ENCODE results near the gene EME2. TPM values are rescaled to one million over a fixed set of nuclear protein-coding genes. Genes with fewer than 3 reads are reported as not detected.

EME2 gene
- total and polyA plus RNA-seq, 2 of the 13 experiments (the other 11 are each of a cell fraction or from before 2014, with no cell fraction given) = 4.4 to 7.6 TPM

DNA sequence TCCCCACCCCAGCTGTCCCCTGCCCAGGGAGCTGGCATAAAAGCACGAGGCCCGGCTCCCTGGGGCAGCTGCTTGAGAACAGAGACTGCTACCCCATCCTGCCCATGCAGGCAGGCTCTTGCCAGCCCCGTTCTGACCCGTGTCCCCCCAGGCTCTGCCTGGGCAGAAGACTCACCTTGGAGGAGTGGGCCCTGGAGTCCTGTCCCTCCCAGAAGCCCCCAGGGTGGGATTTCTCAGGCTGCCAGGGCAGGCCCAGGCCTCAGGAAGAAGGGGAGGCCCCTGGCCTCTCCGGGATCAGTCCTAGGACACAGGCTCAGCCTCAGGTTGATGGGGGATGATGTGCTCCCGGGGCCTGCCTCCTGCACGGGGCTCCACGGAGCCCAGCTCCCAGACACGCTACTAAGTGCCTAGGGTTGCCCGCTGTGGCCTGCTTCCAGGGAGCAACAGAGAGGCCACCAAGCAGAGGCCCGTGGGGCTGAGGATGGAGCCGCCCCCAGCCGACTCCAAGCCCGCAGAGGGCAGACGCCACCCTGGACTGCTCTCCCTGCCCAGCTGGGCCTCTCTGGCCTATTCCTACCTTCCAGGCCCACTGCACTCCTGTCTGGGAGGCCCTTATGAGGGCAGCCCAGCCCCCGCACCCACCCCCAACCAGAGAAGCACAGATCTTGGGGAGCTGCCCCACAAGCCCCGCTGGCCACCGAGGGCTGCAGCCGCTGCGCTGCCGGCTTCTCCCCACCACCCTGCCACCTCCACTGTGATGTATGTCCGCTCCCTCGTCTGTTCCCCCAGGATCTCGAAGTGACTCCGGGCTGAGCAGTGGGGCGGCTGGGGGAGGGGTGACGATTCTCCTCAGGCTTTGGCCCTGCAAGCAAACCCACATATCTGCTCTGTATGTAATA, 3.0 kb upstream of the EME2 start:
- Histone ChIP-seq H3K9ac (ENCODE audit: insufficient read depth, low read depth, low read length) (no peak overlapping the region), H3K4me1 (ENCODE audit: insufficient read depth, low read length) (peaks cover 7% of the 10 kb centered on the region), H3K36me3 (replicated peaks in 1 of 2; ENCODE audit: control insufficient read depth in 1 of 2, insufficient read depth in 2 of 2, low read length in 2 of 2) (peaks cover 13 to 24% of the 10 kb centered on the region in 2 experiments; a peak in 4 of 5 replicates), H3K4me3 (replicated peaks in 1 of 3; ENCODE audit: insufficient read depth in 1 of 3, low read depth in 2 of 3, low read length in 3 of 3) (no peak overlapping the region), H2AFZ (ENCODE audit: low read length) (no peak overlapping the region), H3K27me3 (ENCODE audit: control insufficient read depth in 1 of 2, insufficient read depth in 2 of 2, low read length in 2 of 2) (no peaks in the 10 kb centered on the region; a peak in 1 of 5 replicates), H3K79me2 (ENCODE audit: insufficient read depth, low read length) (peaks cover 24% of the 10 kb centered on the region), H3K4me2 (ENCODE audit: low read depth, low read length) (no peak overlapping the region), H3K27ac (ENCODE audit: extremely low read length, insufficient read depth, low read length) (no peak overlapping the region), H4K20me1 (ENCODE audit: insufficient read depth, low read length) (no peaks in the 10 kb centered on the region), H3K9me3 (ENCODE audit: low read length) (no peaks in the 10 kb centered on the region)
- intact Hi-C loops (cut with micrococcal nuclease; ENCODE audit: unreplicated experiment) (loop anchor here (5.0 kb wide), 1 partner anchor 43 kb away; no protein-coding TSS in a partner anchor), in situ Hi-C loops (cut with HindIII; ENCODE audit: extremely low pct_ligation_motif_present, low pct_unique_long_range_greater_than_20kb) (no loop called here)
- ATAC-seq (no peak), DNase-seq (ENCODE audit: low spot score) (no peak), FAIRE-seq (no peak)
- over 99% methylated on average over 11 of the region's 27 CpGs for WGBS (ENCODE audit: low lambda C conversion rate)
- no TSS peak for BruUV-seq (replicated peaks)
- ChIA-PET CTCF (ENCODE audit: low intra/inter-chr PET ratio, low total read pairs) (no interaction called here), POLR2A (interaction anchor here (2.7 kb wide), 1 partner anchor 13 kb away, joined by 7 read pairs; the partner anchor contains the start of genes NUBP2 and SPSB3)
- TF ChIP-seq TIGD3 (CRISPR knock-in tag; IDR thresholded peaks at IDR 0.05; ENCODE audit: borderline replicate concordance) (no peak), ZGPAT (CRISPR knock-in tag; IDR thresholded peaks at IDR 0.05) (no peak), FOXP1 (IDR thresholded peaks at IDR 0.05) (no peak), FOXP1 (CRISPR knock-in tag; IDR thresholded peaks at IDR 0.05) (no peak), KDM2A (CRISPR knock-in tag; IDR thresholded peaks at IDR 0.05; ENCODE audit: borderline replicate concordance, low read depth) (0 out of 2 replicates have a peak, but pooled peaks have one; percentile 20), PRPF4 (IDR thresholded peaks at IDR 0.05; ENCODE audit: low read depth, low read length, poor library complexity, severe bottlenecking) (peak; percentile 31), THYN1 (CRISPR knock-in tag; IDR thresholded peaks at IDR 0.05; ENCODE audit: borderline replicate concordance, low read depth) (no peak), KDM1A (CRISPR knock-in tag; IDR thresholded peaks at IDR 0.05) (no peak), MIER2 (CRISPR knock-in tag; IDR thresholded peaks at IDR 0.05) (no peak), BATF2 (CRISPR knock-in tag; IDR thresholded peaks at IDR 0.05) (no peak), ZNF83 (CRISPR knock-in tag; IDR thresholded peaks at IDR 0.05; ENCODE audit: borderline replicate concordance) (no peak), ZNF678 (CRISPR knock-in tag; IDR thresholded peaks at IDR 0.05) (no peak), ZNF263 (CRISPR knock-in tag; IDR thresholded peaks at IDR 0.05) (no peak), MED1 (CRISPR knock-in tag; IDR thresholded peaks at IDR 0.05) (no peak), RFXANK (CRISPR knock-in tag; IDR thresholded peaks at IDR 0.05) (no peak)
- TF ChIP-seq, protein P1, sequence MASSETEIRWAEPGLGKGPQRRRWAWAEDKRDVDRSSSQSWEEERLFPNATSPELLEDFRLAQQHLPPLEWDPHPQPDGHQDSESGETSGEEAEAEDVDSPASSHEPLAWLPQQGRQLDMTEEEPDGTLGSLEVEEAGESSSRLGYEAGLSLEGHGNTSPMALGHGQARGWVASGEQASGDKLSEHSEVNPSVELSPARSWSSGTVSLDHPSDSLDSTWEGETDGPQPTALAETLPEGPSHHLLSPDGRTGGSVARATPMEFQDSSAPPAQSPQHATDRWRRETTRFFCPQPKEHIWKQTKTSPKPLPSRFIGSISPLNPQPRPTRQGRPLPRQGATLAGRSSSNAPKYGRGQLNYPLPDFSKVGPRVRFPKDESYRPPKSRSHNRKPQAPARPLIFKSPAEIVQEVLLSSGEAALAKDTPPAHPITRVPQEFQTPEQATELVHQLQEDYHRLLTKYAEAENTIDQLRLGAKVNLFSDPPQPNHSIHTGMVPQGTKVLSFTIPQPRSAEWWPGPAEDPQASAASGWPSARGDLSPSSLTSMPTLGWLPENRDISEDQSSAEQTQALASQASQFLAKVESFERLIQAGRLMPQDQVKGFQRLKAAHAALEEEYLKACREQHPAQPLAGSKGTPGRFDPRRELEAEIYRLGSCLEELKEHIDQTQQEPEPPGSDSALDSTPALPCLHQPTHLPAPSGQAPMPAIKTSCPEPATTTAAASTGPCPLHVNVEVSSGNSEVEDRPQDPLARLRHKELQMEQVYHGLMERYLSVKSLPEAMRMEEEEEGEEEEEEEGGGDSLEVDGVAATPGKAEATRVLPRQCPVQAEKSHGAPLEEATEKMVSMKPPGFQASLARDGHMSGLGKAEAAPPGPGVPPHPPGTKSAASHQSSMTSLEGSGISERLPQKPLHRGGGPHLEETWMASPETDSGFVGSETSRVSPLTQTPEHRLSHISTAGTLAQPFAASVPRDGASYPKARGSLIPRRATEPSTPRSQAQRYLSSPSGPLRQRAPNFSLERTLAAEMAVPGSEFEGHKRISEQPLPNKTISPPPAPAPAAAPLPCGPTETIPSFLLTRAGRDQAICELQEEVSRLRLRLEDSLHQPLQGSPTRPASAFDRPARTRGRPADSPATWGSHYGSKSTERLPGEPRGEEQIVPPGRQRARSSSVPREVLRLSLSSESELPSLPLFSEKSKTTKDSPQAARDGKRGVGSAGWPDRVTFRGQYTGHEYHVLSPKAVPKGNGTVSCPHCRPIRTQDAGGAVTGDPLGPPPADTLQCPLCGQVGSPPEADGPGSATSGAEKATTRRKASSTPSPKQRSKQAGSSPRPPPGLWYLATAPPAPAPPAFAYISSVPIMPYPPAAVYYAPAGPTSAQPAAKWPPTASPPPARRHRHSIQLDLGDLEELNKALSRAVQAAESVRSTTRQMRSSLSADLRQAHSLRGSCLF (CRISPR knock-in tag; IDR thresholded peaks at IDR 0.05; ENCODE audit: borderline replicate concordance) = no peak

All from HepG2 (cell line).